GM20431 (cell line): ENCODE results near the gene C1orf122.
"Not testable (repeated sequence)": the region's sequence is repeated elsewhere in the genome, so short reads cannot be mapped to it uniquely, and the experiment has no call there.

Experiments
- in situ Hi-C: fragments of 300-500 bp; cut with MseI, MboI; formaldehyde crosslinking; loops from one replicate; pipeline ENCODE4 v1.15.0; 2020; ENCODE audit warnings: low sequenced_read_pairs; ENCODE audit not compliant: unreplicated experiment

C1orf122 gene

GRCh38 chr1:37807555-37808368 lies at the start of gene C1orf122, which contains the start of gene YRDC:
TSS of gene C1orf122 (plus strand) at chr1:37807790. CDS start at chr1:37808405, 615 bp downstream.
TSS of gene YRDC (minus strand) at chr1:37808208. CDS start at chr1:37808180, 28 bp downstream.
- in situ Hi-C loops: no loop called here

- in situ Hi-C loops: no loop called here
These were observed 48.1 kb upstream of the C1orf122 start for GRCh38 chr1:37759451-37759850.

GRCh38 chr1:37761416-37762095 lies 46.0 kb upstream of the C1orf122 start:
- in situ Hi-C loops: no loop called here

GRCh38 chr1:37762516-37762915 lies 45.1 kb upstream of the C1orf122 start:
- in situ Hi-C loops: no loop called here

GRCh38 chr1:37763791-37764413 lies 43.7 kb upstream of the C1orf122 start:
- in situ Hi-C loops: no loop called here

GRCh38 chr1:37764414-37764825 lies 43.2 kb upstream of the C1orf122 start:
- in situ Hi-C loops: no loop called here

- in situ Hi-C loops: no loop called here
These were observed 42.6 kb upstream of the C1orf122 start, which contains the start of gene EPHA10 for GRCh38 chr1:37764888-37765441. TSS of gene EPHA10 (minus strand) at chr1:37765120. CDS start at chr1:37765066, 54 bp downstream.

- in situ Hi-C loops: no loop called here
These were observed 41.5 kb upstream of the C1orf122 start for GRCh38 chr1:37765916-37766664.

- in situ Hi-C loops: no loop called here
These were observed 40.1 kb upstream of the C1orf122 start for GRCh38 chr1:37767488-37767887.

- in situ Hi-C loops: not testable (repeated sequence)
These were observed 36.1 kb upstream of the C1orf122 start for GRCh38 chr1:37771440-37771839.

- in situ Hi-C loops: no loop called here
These were observed 30.6 kb upstream of the C1orf122 start for GRCh38 chr1:37776946-37777516.

- in situ Hi-C loops: no loop called here
These were observed 28.9 kb upstream of the C1orf122 start for GRCh38 chr1:37778654-37779053.

- in situ Hi-C loops: no loop called here
These were observed 25.1 kb upstream of the C1orf122 start for GRCh38 chr1:37782491-37782890.

- in situ Hi-C loops: no loop called here
These were observed 14.5 kb upstream of the C1orf122 start for GRCh38 chr1:37792943-37793686.

GRCh38 chr1:37793773-37794371 lies 13.7 kb upstream of the C1orf122 start, which contains the start of gene MANEAL:
TSS of gene MANEAL (plus strand) at chr1:37793847. CDS start at chr1:37794183, 336 bp downstream.
- in situ Hi-C loops: no loop called here

GRCh38 chr1:37794372-37795339 lies 12.9 kb upstream of the C1orf122 start:
- in situ Hi-C loops: no loop called here
